WTC11 (cell line): ENCODE results near the gene CHID1. TPM values are rescaled to one million over a fixed set of nuclear protein-coding genes. Genes with fewer than 3 reads are reported as not detected.

Experiments
- ATAC-seq: fragments of 200-7000 bp; cut with Tn5 transposase; 2 replicates; pipeline ENCODE4 v1.10.0; 2021; ENCODE audit warnings: mild to moderate bottlenecking, moderate library complexity
- CTCF ChIA-PET: fragments of 300-600 bp; sonication (Branson Sonifier 250); formaldehyde crosslinking; loops from one replicate; lab custom pipeline; 2021; ENCODE audit warnings: antibody characterized with exemption; lab: Charles Lee
- POLR2A ChIA-PET: fragments of 350-600 bp; sonication (Branson Sonifier 250); formaldehyde crosslinking; loops from one replicate; lab custom pipeline; 2021; ENCODE audit warnings: antibody characterized with exemption; lab: Charles Lee
- DNase-seq: peaks from one replicate; pipeline ENCODE4 v3.0.0; 2021; ENCODE audit warnings: low spot score
- H3K27ac Mint-ChIP-seq: 2 replicates; pipeline ENCODE4 v1.8.0; 2021; ENCODE audit warnings: mixed read lengths
- H3K27me3 Mint-ChIP-seq: 2 replicates; pipeline ENCODE4 v1.8.0; 2021; ENCODE audit warnings: low read depth, mild to moderate bottlenecking, moderate library complexity, mixed read lengths
- H3K36me3 Mint-ChIP-seq: 2 replicates; pipeline ENCODE4 v1.8.0; 2021; ENCODE audit warnings: mixed read lengths
- H3K4me1 Mint-ChIP-seq: 2 replicates; pipeline ENCODE4 v1.8.0; 2022; ENCODE audit warnings: mixed read lengths
- H3K4me3 Mint-ChIP-seq: 2 replicates; pipeline ENCODE4 v1.8.0; 2021; ENCODE audit warnings: mild to moderate bottlenecking, moderate library complexity, mixed read lengths
- H3K9me3 Mint-ChIP-seq: 2 replicates; pipeline ENCODE4 v1.8.0; 2021; ENCODE audit warnings: mixed read lengths
- AFF4 ChIP-seq: sonication (generic); formaldehyde crosslinking; IDR thresholded peaks from 2 replicates; pipeline ENCODE4 v1.8.1; 2023; ENCODE audit warnings: mild to moderate bottlenecking, missing genetic modification reagents, borderline replicate concordance
- ATF3 ChIP-seq: sonication (generic); formaldehyde crosslinking; conservative IDR thresholded peaks from 2 replicates; pipeline ENCODE4 v1.8.1; 2022; ENCODE audit warnings: mild to moderate bottlenecking, missing genetic modification reagents
- ELF4 ChIP-seq: sonication (generic); formaldehyde crosslinking; IDR thresholded peaks from 2 replicates; pipeline ENCODE4 v1.8.1; 2022; ENCODE audit warnings: low read depth, mild to moderate bottlenecking, moderate library complexity, missing genetic modification reagents
- FOXJ3 ChIP-seq: sonication (generic); formaldehyde crosslinking; IDR thresholded peaks from 2 replicates; pipeline ENCODE4 v1.9.0; 2021; ENCODE audit warnings: missing genetic modification reagents, mild to moderate bottlenecking, borderline replicate concordance
- JAZF1 ChIP-seq: fragments of 250-450 bp; sonication (Bioruptor Pico); IDR thresholded peaks from 2 replicates; pipeline ENCODE4 v1.9.0; 2021; ENCODE audit warnings: moderate library complexity, mild to moderate bottlenecking, inconsistent platforms
- NR1H2 ChIP-seq: sonication (generic); formaldehyde crosslinking; IDR thresholded peaks from 2 replicates; pipeline ENCODE4 v1.9.0; 2021; ENCODE audit warnings: mild to moderate bottlenecking, moderate library complexity, missing genetic modification reagents
- NR2C2 ChIP-seq: sonication (generic); formaldehyde crosslinking; IDR thresholded peaks from 2 replicates; pipeline ENCODE4 v1.8.0; 2022; ENCODE audit warnings: mild to moderate bottlenecking, missing genetic modification reagents
- TCF7 ChIP-seq: sonication (generic); formaldehyde crosslinking; IDR thresholded peaks from 2 replicates; pipeline ENCODE4 v1.8.0; 2022; ENCODE audit warnings: mild to moderate bottlenecking, low read depth, missing genetic modification reagents, moderate library complexity
- USF2 ChIP-seq: sonication (generic); formaldehyde crosslinking; IDR thresholded peaks from 2 replicates; pipeline ENCODE4 v1.8.1; 2023; ENCODE audit warnings: mild to moderate bottlenecking, missing genetic modification reagents, moderate library complexity
- ZBTB21 ChIP-seq: sonication (generic); formaldehyde crosslinking; IDR thresholded peaks from 2 replicates; pipeline ENCODE4 v1.8.1; 2023; ENCODE audit warnings: mild to moderate bottlenecking, missing genetic modification reagents, borderline replicate concordance
- ZNF121 ChIP-seq: sonication (generic); formaldehyde crosslinking; IDR thresholded peaks from 2 replicates; pipeline ENCODE4 v1.8.0; 2023; ENCODE audit warnings: missing genetic modification reagents
- ZNF138 ChIP-seq: sonication (generic); formaldehyde crosslinking; conservative IDR thresholded peaks from 2 replicates; pipeline ENCODE4 v1.8.1; 2022; ENCODE audit warnings: mild to moderate bottlenecking, moderate library complexity, missing genetic modification reagents
- ZNF281 ChIP-seq: sonication (generic); formaldehyde crosslinking; IDR thresholded peaks from 2 replicates; pipeline ENCODE4 v1.8.0; 2023; ENCODE audit warnings: mild to moderate bottlenecking, missing genetic modification reagents
- ZNF532 ChIP-seq: fragments of 250-450 bp; sonication (Bioruptor Pico); IDR thresholded peaks from 2 replicates; pipeline ENCODE4 v1.9.0; 2021; ENCODE audit warnings: mild to moderate bottlenecking, borderline replicate concordance
- total RNA-seq: library from RNA; stranded (reverse); gene quantifications from 3 replicates; pipeline ENCODE4 v1.2.3, GENCODE V29; 2021

CHID1 gene
- total RNA-seq, 1 experiment from 2014 or later = 92.8 TPM

- no peak for DNase-seq
- H3K36me3 Mint-ChIP-seq = no peaks in the 10 kb centered on the region
- H3K9me3 Mint-ChIP-seq = no peaks in the 10 kb centered on the region
- peak overlapping the region; percentile 41 for H3K4me3 Mint-ChIP-seq
- POLR2A ChIA-PET = interaction anchor here (0.6 to 2.1 kb wide), 3 partner anchors 10 to 73 kb away, joined by 3 to 8 read pairs (median 6); no protein-coding TSS in a partner anchor
- CTCF ChIA-PET = interaction anchor here (0.8 to 3.8 kb wide), 4 partner anchors 11 to 35 kb away, joined by 3 to 24 read pairs (median 8); no protein-coding TSS in a partner anchor
- peaks cover 3% of the 10 kb centered on the region; the same call in 1 of the 2 replicates for H3K27me3 Mint-ChIP-seq
- H3K4me1 Mint-ChIP-seq = peaks cover 26% of the 10 kb centered on the region
- peak; percentile 5 for ATAC-seq
- H3K27ac Mint-ChIP-seq = 0 out of 2 replicates have a peak overlapping the region, but pooled peaks have one; percentile 53
- TF ChIP-seq ZNF138 (CRISPR knock-in tag) = no peak
- no peak for TF ChIP-seq ELF4 (CRISPR knock-in tag)
- no peak for TF ChIP-seq ATF3 (CRISPR knock-in tag)
- no peak for TF ChIP-seq FOXJ3 (CRISPR knock-in tag)
- no peak for TF ChIP-seq ZNF532
- TF ChIP-seq TCF7 (CRISPR knock-in tag) = no peak
- TF ChIP-seq NR2C2 (CRISPR knock-in tag) = no peak
- 0 out of 2 replicates have a peak, but pooled peaks have one; percentile 30 for TF ChIP-seq ZBTB21 (CRISPR knock-in tag)
- no peak for TF ChIP-seq NR1H2
These were observed 47.3 kb downstream of the CHID1 start for GRCh38 chr11:863023-863909.

GRCh38 chr11:862696-863022 lies 48.0 kb downstream of the CHID1 start:
- no peak for ATAC-seq
- no peaks in the 10 kb centered on the region for H3K9me3 Mint-ChIP-seq
- POLR2A ChIA-PET = interaction anchor here (0.8 to 2.1 kb wide), 2 partner anchors 10 to 38 kb away, joined by 3 to 8 read pairs; no protein-coding TSS in a partner anchor
- no peak overlapping the region for H3K4me3 Mint-ChIP-seq
- no peaks in the 10 kb centered on the region for H3K36me3 Mint-ChIP-seq
- CTCF ChIA-PET = interaction anchor here (1.2 to 3.8 kb wide), 3 partner anchors 11 to 28 kb away, joined by 3 to 24 read pairs (median 12); no protein-coding TSS in a partner anchor
- TF ChIP-seq AFF4 = no peak
- TF ChIP-seq USF2 (CRISPR knock-in tag) = no peak
- 0 out of 2 replicates have a peak, but pooled peaks have one; percentile 19 for TF ChIP-seq ZNF281 (CRISPR knock-in tag)
- no peak for TF ChIP-seq ZNF121 (CRISPR knock-in tag)
- TF ChIP-seq JAZF1 (CRISPR knock-in tag) = no peak
- peaks cover 3% of the 10 kb centered on the region; the same call in 1 of the 2 replicates for H3K27me3 Mint-ChIP-seq
- no peak overlapping the region for H3K27ac Mint-ChIP-seq
- no peak for DNase-seq
- peaks cover 29% of the 10 kb centered on the region for H3K4me1 Mint-ChIP-seq
